Measurements from ENCODE around the gene ROBO2.

Gene ROBO2

DNA sequence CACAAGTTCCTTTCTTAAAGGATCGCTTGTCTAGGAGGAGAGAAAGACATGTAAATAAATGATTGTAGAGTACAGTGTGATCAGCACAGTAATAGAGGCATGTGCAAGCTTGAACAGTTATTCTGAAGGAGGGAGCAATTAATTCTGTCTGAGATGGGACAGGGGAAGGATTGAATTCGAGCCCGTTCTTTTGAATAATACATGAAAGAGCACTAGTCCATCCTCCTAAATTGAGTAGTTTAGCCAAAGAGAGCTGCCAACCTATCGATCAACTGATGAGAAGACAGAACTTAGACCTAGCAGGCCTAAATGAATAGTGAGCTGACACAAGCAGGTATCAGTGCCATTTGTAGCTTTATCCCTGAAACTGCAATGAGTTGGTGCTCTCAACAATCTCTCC lies 142.4 kb downstream of the ROBO2 start:
- FAIRE-seq: no peak

DNA sequence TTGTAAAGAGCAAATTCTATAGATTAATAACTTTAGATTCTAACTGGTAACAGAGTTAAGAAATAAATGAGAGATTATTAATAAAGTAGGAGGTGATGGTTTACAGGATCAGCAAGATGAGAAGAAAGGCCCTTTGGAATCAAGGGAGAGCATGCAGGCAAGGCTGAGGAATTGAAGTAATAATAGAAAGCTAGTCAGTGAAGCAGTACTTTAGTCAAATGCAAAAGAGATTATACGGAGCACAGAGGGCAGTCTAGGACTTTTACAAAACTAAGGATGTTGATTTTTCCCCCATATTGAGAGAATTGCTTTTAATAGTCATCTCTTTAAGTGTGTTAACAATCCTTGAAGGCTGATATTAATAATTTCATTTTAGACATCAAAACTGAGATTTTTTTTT lies 146.4 kb downstream of the ROBO2 start:
- DNase-seq (ENCODE audit: extremely low spot score, insufficient read length, low read depth) (no peak), FAIRE-seq (no peak)

More for the DNA sequence above, 142.4 kb downstream of the ROBO2 start:
- DNase-seq (ENCODE audit: extremely low spot score, insufficient read length, low read depth): no peak

- DNase-seq (ENCODE audit: extremely low spot score, insufficient read length, low read depth) (no peak), FAIRE-seq (no peak)
Measured at GRCh38 chr3:77186728-77187127, 146.8 kb downstream of the ROBO2 start.

DNA sequence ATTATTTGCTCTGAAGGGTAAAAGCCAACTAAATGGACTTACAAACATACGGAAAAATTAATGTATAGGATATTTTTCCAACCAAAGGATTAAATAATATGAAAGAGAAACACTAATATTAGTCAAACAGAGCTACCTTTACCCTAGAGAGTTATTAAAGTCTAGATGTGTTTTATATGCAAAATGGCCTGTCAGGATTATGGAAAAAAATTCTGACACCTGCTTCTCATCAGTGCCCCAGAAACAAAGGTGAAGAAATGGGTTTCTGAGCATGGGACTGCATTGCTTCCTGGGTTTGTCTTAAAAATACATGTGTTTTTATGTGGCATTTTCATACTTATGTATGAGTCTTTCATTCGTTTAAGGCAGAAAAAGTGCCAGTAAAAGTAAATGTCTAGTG lies 148.3 kb downstream of the ROBO2 start:
- FAIRE-seq (no peak), DNase-seq (ENCODE audit: extremely low spot score, insufficient read length, low read depth) (no peak)

DNA sequence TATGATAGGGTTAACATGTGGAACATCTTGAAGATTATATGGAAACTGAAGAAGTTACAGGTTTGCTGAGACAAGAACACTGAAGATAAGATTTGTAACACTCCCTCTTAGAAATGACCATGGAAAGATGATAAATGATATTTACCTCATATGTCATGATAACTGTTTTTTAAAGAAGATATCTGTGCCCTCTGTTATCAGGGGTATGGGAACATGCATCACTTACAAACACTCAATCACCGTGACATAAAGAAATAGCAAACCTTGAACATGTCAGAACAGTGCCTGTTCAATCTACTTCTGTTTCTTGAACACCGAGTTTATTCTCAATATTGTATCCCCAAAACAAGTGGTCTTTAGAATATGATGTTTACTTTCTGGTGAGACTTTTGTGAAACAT lies 149.4 kb downstream of the ROBO2 start:
- FAIRE-seq (no peak), DNase-seq (ENCODE audit: extremely low spot score, insufficient read length, low read depth) (no peak)

GRCh38 chr3:77189684-77190083 lies 149.8 kb downstream of the ROBO2 start:
- DNase-seq (ENCODE audit: extremely low spot score, insufficient read length, low read depth) (no peak), FAIRE-seq (no peak)

- no peak for DNase-seq (ENCODE audit: extremely low spot score, insufficient read length, low read depth)
- FAIRE-seq: no peak
Measured at GRCh38 chr3:77190374-77190773, 150.5 kb downstream of the ROBO2 start.

DNA sequence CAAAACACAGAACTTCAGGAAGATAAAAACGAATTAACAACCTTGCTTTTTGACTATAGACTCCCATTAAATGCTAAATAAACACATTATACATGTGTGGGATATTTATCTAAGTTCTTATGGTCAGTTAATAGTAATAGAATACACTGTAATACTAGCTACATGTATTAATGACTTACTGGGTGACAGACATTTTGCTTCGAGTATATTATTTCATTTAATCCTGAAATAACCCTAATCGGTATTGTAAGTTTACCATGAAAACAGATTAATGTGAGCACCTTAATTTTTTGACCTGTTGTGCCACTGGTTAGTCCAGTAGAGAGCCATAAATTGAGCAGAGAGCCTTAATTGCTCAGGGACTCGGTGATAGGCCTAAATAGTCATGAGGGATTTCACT lies 151.1 kb downstream of the ROBO2 start:
- FAIRE-seq (no peak), DNase-seq (ENCODE audit: extremely low spot score, insufficient read length, low read depth) (no peak)

GRCh38 chr3:77191640-77192039 lies 151.7 kb downstream of the ROBO2 start:
- no peak for FAIRE-seq
- no peak for DNase-seq (ENCODE audit: extremely low spot score, insufficient read length, low read depth)

DNA sequence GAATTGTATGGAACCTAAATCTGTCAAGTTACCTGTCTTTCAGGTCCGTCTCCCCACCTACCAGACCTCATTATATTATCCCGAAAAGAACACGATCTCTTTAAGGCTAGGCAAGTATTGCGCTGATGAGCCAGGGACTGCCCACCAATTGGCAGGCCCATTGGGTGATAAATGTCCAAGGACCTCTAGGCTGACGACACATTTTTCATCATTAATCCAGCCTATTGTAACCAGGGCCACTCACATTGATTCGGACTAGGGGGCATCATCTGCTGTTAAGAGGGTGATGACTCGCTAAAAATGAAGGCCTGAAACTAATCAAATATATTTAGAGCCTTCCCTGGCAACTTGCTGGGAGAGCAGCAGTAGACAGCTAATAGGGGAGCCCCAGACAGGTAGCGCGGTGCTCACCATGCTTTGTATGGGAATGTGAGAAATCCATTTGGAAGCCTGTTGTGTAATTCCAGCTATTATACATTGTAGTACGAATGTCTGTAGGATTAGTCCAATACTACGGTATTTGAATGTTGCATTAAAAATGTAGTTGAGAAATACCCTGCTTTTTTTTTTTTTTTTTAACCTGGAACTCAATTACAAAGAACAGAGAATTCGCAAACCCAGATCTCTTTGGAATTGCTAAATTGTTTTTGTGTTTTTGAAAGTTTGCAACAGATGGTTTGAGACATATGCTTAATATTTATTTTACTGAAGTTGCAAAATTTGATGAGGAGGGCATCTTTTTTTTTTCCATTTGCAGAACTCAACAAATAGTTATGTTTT lies 156.1 kb downstream of the ROBO2 start:
- no peak for DNase-seq (ENCODE audit: extremely low spot score, insufficient read length, low read depth)
- FAIRE-seq: no peak

GRCh38 chr3:77197408-77197807 lies 157.5 kb downstream of the ROBO2 start:
- DNase-seq (ENCODE audit: extremely low spot score, insufficient read length, low read depth) (no peak), FAIRE-seq (no peak)

- FAIRE-seq (no peak), DNase-seq (ENCODE audit: extremely low spot score, insufficient read length, low read depth) (no peak)
Measured at GRCh38 chr3:77203851-77204250, 164.0 kb downstream of the ROBO2 start.

DNA sequence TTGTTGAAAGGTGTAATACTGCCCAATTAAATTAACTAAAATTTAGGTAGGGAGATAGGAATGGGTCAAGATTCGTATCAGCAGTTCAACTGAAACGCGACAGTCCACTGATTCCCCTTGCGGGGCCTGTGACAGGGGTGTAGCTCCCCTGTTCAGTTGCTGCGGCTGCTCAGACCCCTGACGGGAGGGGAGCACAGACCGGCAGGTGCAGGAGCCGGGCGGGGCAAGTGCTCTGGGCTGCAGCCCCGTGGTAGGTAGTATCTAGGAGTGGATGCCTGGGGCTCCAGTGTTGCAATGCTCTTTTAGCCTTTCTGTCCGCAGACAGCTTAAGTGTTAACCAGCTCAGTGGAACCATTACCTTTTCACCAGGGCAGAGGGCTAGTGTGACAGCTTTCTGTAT lies 164.9 kb downstream of the ROBO2 start:
- DNase-seq (ENCODE audit: extremely low spot score, insufficient read length, low read depth): no peak
- no peak for FAIRE-seq

DNA sequence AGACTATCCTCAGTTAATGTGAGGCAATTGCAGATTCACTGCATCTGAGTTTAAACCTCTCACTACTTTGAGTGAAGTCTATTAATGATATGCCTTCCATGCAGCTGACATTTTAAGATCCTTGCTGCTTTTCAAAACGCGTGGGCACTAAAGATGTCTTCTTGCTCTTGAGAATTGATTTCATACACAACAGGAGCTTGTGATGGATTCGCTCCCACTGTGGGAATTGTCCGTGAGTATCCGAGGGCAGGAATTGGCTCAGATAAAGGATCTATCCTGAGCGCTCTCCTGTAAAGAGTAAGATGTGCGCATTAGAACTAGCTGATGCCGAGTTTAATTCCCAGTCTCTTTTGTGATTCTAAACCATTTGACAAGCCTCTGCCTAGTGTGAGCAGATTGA lies 167.9 kb downstream of the ROBO2 start:
- no peak for FAIRE-seq

DNA sequence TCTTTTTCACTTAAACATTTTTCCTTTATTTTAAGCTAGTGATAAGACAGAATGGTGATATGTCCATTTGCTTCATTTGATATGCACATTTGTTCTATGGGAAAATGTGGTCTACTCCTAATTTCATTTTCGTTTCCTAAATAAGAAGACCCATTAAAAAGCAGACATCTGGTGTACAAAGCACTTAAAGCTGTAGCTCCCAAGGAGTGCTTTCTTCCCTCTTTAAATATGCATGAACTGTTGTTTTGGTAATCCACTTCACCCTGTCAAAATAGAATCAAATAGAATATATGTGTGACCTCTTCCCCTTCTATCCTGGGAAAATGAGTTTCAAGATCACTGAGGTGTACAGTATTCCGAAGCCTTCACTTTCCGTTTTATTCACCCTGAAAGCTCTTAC lies 182.8 kb downstream of the ROBO2 start:
- DNase-seq (ENCODE audit: extremely low spot score, insufficient read length, low read depth) (no peak), FAIRE-seq (no peak)

More for the DNA sequence above, 167.9 kb downstream of the ROBO2 start:
- no peak for DNase-seq (ENCODE audit: extremely low spot score, insufficient read length, low read depth)

DNA sequence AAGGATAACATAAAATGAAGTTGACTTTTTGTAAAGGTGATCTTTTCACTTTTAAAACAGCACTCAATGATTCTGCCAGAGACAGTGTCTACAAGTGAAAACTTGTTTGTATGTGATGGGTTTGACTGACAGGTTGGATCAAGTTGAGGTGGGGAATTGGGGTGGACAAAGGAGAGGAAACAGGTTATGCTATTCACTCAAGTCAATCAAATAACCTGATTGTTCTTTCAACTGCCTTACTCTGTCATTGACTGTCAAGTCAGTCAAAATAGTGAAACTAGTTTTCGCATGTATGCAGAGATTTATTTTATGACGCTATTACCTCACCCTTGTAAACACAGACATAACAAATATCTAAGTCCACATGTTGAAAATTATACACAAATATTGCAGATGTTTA lies 187.7 kb downstream of the ROBO2 start:
- no peak for DNase-seq (ENCODE audit: extremely low spot score, insufficient read length, low read depth)
- no peak for FAIRE-seq

DNA sequence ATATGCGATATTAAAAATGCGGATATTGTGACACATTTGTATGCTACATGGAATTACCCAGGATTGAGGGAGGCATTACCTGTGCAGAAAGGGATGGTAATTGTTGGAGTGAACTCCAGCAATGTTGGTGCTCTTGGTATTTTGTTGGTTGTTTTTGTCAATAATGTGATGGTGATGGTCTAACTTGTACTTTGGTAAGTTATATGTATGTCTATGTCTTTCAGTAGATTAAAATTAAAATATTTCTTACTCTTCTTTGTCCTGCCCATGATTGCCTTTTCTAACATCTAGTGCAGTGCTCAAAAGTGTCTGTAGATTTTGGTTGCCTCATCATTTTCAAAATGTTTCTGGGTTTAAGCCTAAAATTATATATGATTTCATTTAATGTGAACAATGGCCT lies 192.7 kb downstream of the ROBO2 start:
- DNase-seq (ENCODE audit: extremely low spot score, insufficient read length, low read depth) (no peak), FAIRE-seq (no peak)

GRCh38 chr3:77234004-77234403 lies 194.1 kb downstream of the ROBO2 start:
- FAIRE-seq: no peak
- DNase-seq (ENCODE audit: extremely low spot score, insufficient read length, low read depth): no peak

GRCh38 chr3:77236118-77236517 lies 196.2 kb downstream of the ROBO2 start:
- DNase-seq (ENCODE audit: extremely low spot score, insufficient read length, low read depth) (no peak), FAIRE-seq (no peak)

GRCh38 chr3:77240072-77240650 lies 200.3 kb downstream of the ROBO2 start:
- DNase-seq (ENCODE audit: extremely low spot score, insufficient read length, low read depth) (no peak), FAIRE-seq (no peak)

GRCh38 chr3:77242371-77242770 lies 202.5 kb downstream of the ROBO2 start:
- DNase-seq (ENCODE audit: extremely low spot score, insufficient read length, low read depth): no peak
- no peak for FAIRE-seq

DNA sequence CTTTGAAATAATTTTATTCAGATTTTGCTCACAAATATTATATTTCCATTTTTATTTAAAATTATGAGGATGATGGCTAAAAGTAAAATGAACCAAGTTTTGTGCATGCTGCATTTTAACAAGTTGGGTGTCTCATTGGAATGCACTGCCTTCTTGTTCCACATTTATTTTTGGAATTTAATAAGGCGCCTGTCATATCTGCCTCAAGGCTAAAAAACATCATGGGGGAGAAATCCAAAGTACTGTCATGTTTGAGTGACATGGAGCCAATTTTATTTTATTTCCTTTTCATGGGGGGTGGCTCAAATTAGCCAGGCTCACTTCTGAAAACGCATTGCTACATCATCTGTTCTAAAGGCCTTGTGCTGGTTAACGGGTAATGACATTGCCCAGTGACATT lies 205.1 kb downstream of the ROBO2 start:
- no peak for FAIRE-seq
- no peak for DNase-seq (ENCODE audit: extremely low spot score, insufficient read length, low read depth)
